B cell (primary cell): ENCODE measurements around the gene CCL13. TPM values are rescaled to one million over a fixed set of nuclear protein-coding genes. Genes with fewer than 3 reads are reported as not detected.

ENCODE experiments used
- ATAC-seq: fragments of 200-7000 bp; cut with Tn5 transposase; one replicate; pipeline ENCODE4 v1.10.0; 2021; ENCODE audit warnings: low read depth, mild to moderate bottlenecking, moderate number of reproducible peaks, moderate library complexity
- CTCF ChIA-PET: fragments of 350-600 bp; sonication (Branson Sonifier 250); formaldehyde crosslinking; loops from one replicate; lab custom pipeline; 2021; ENCODE audit warnings: antibody characterized with exemption, inconsistent platforms; lab: Charles Lee
- POLR2A ChIA-PET: fragments of 350-600 bp; sonication (Branson Sonifier 250); formaldehyde crosslinking; loops from one replicate; lab custom pipeline; 2021; ENCODE audit warnings: antibody characterized with exemption; lab: Charles Lee
- DNase-seq: peaks from one replicate; pipeline ENCODE4 v3.0.0; 2013
- H2AFZ ChIP-seq: 2 replicates; pipeline ENCODE4 v1.6.1; 2012; ENCODE audit warnings: mild to moderate bottlenecking, low read depth, low read length; ENCODE audit not compliant: insufficient read depth, poor library complexity, severe bottlenecking
- H3K27ac ChIP-seq, 2 donors: 1 replicate in 1 of 2; 2 replicates in 1 of 2; pipeline ENCODE4 v1.5.1; 2012 to 2013; ENCODE audit warnings: low read length in 2 of 2, mild to moderate bottlenecking in 2 of 2, moderate library complexity in 1 of 2
- H3K27me3 ChIP-seq, 4 experiments: fragments of 200-600 bp in 1 of 4; sonication (generic) in 1 of 4; replicated peaks in 1 of 4; 1 replicate in 2 of 4; 2 replicates in 2 of 4; pipeline versions ENCODE4 v1.6.1 to v1.7.0; 2013 to 2016; ENCODE audit warnings: low read length in 3 of 4, mild to moderate bottlenecking in 2 of 4, mixed read lengths in 1 of 4, moderate library complexity in 1 of 4; ENCODE audit not compliant: insufficient read depth in 4 of 4, control insufficient read depth in 3 of 4; ENCODE audit errors: control extremely low read depth in 1 of 4
- H3K36me3 ChIP-seq, 2 experiments: replicated peaks in 1 of 2; 1 replicate in 1 of 2; 2 replicates in 1 of 2; pipeline versions ENCODE4 v1.6.1 to v1.7.1; 2013; ENCODE audit warnings: low read length in 1 of 2; ENCODE audit not compliant: insufficient read depth in 2 of 2, control insufficient read depth in 1 of 2; ENCODE audit errors: control extremely low read depth in 1 of 2, extremely low read depth in 1 of 2
- H3K4me1 ChIP-seq, 2 donors: fragments of 200-600 bp in 1 of 2; sonication (generic) in 1 of 2; 1 replicate in 1 of 2; 2 replicates in 1 of 2; pipeline versions ENCODE4 v1.5.1 to v1.6.1; 2013 to 2017; ENCODE audit warnings: low read length in 2 of 2; ENCODE audit not compliant: control insufficient read depth in 2 of 2, insufficient read depth in 2 of 2
- H3K4me2 ChIP-seq: replicated peaks from 2 replicates; pipeline ENCODE3; 2012; ENCODE audit warnings: mild to moderate bottlenecking, low read depth, low read length; ENCODE audit not compliant: poor library complexity, severe bottlenecking
- H3K4me3 ChIP-seq, 5 experiments: fragments of 200-600 bp in 1 of 5; sonication (generic) in 1 of 5; 1 replicate in 3 of 5; 2 replicates in 2 of 5; pipeline versions ENCODE4 v1.5.1 to v1.7.0; 2011 to 2016; ENCODE audit warnings: low read length in 4 of 5, mild to moderate bottlenecking in 4 of 5, low read depth in 2 of 5, control low read depth in 1 of 5, moderate library complexity in 1 of 5; ENCODE audit not compliant: insufficient read depth in 1 of 5; ENCODE audit errors: control extremely low read depth in 1 of 5, extremely low read depth in 1 of 5
- H3K79me2 ChIP-seq: fragments of 200-600 bp; sonication (generic); one replicate; pipeline ENCODE4 v1.6.0; 2016; ENCODE audit warnings: low read length; ENCODE audit not compliant: control insufficient read depth, insufficient read depth
- H3K9ac ChIP-seq: fragments of 200-600 bp; sonication (generic); 2 replicates; pipeline ENCODE4 v1.6.1; 2017; ENCODE audit warnings: mild to moderate bottlenecking, low read length, moderate library complexity
- H3K9me3 ChIP-seq, 3 donors: one replicate each; pipeline versions ENCODE4 v1.6.1 to v1.7.1; 2013; ENCODE audit warnings: low read length in 2 of 3; ENCODE audit not compliant: control insufficient read depth in 2 of 3, insufficient read depth in 1 of 3; ENCODE audit errors: control extremely low read depth in 1 of 3
- H4K20me1 ChIP-seq: 2 replicates; pipeline ENCODE4 v1.6.0; 2012; ENCODE audit warnings: mild to moderate bottlenecking, low read length; ENCODE audit not compliant: insufficient read depth, control insufficient read depth, poor library complexity, severe bottlenecking
- H3K27ac Mint-ChIP-seq: one replicate; pipeline ENCODE4 v1.8.0; 2021; ENCODE audit warnings: mixed read lengths
- H3K27me3 Mint-ChIP-seq: one replicate; pipeline ENCODE4 v1.8.0; 2021; ENCODE audit warnings: mixed read lengths
- H3K4me1 Mint-ChIP-seq: one replicate; pipeline ENCODE4 v1.8.0; 2021; ENCODE audit warnings: mixed read lengths
- H3K4me3 Mint-ChIP-seq: one replicate; pipeline ENCODE4 v1.8.0; 2021; ENCODE audit warnings: mixed read lengths
- H3K9me3 Mint-ChIP-seq: one replicate; pipeline ENCODE4 v1.8.0; 2022; ENCODE audit warnings: mixed read lengths; ENCODE audit not compliant: insufficient read depth
- CTCF ChIP-seq: fragments of 200-600 bp; IDR thresholded peaks from one replicate; pipeline ENCODE4 v1.8.0; 2022; ENCODE audit warnings: antibody characterized with exemption, mild to moderate bottlenecking
- EZH2 ChIP-seq: IDR thresholded peaks from 2 replicates; pipeline ENCODE4 v1.6.1; 2012; ENCODE audit warnings: borderline replicate concordance, low read depth, mild to moderate bottlenecking, moderate library complexity, low read length; ENCODE audit not compliant: insufficient read depth, poor library complexity, severe bottlenecking
- WGBS: methylation state at CpG from one replicate; pipeline ENCODE4 v1.1.5; 2013; ENCODE audit warnings: missing lambda C conversion rate; ENCODE audit not compliant: insufficient coverage; 5-methylcytosine and 5-hydroxymethylcytosine counted together
- intact Hi-C: fragments of 100-400 bp; cut with micrococcal nuclease; formaldehyde crosslinking; loops from one replicate; pipeline ENCODE4 v1.10.0; 2022
- polyA plus RNA-seq: library from polyadenylated mRNA; depleted of rRNA; stranded (reverse); fragments of >200 nt; gene quantifications from 2 replicates; pipeline ENCODE4 v1.2.3, GENCODE V29; 2012
- total RNA-seq, 2 donors: library from RNA; stranded (reverse); fragments of 120-200 nt in 1 of 2; gene quantifications; 1 replicate in 1 of 2; 2 replicates in 1 of 2; pipeline versions ENCODE4 v1.2.3 to v1.2.4, GENCODE V29; 2013 to 2022

CCL13 gene
- total and polyA plus RNA-seq, 2 donors (not counting 1 experiment from before 2014, with no cell fraction given): not detected

GRCh38 chr17:34368946-34369500 lies 12.7 kb downstream of the CCL13 start:
- ATAC-seq (no peak), DNase-seq (no peak)
- Mint-ChIP-seq H3K27ac (no peak overlapping the region), H3K9me3 (no peaks in the 10 kb centered on the region), H3K4me3 (no peak overlapping the region), H3K4me1 (peaks cover 21% of the 10 kb centered on the region), H3K27me3 (peaks cover 15% of the 10 kb centered on the region)
- H3K27me3 ChIP-seq: peaks cover 0 to 6% (median 2%) of the 10 kb centered on the region in 4 experiments
- no peak overlapping the region for H3K4me3 ChIP-seq
- TF ChIP-seq CTCF: no peak
- no peak for TF ChIP-seq EZH2
- H2AFZ ChIP-seq: no peak overlapping the region
- H4K20me1 ChIP-seq: no peaks in the 10 kb centered on the region
- no peaks in the 10 kb centered on the region for H3K79me2 ChIP-seq
- H3K4me2 ChIP-seq: no peak overlapping the region
- no peak overlapping the region for H3K9ac ChIP-seq
- H3K4me1 ChIP-seq: peaks cover 10 to 14% of the 10 kb centered on the region in 2 donors
- CTCF ChIA-PET: interaction anchor here (1.7 to 1.9 kb wide), 2 partner anchors 12 to 15 kb away, joined by 5 read pairs; partner anchors contain the start of gene CCL13
- WGBS: 62% methylated on average over 3 of the region's 4 CpGs
- H3K36me3 ChIP-seq: no peaks in the 10 kb centered on the region
- no peak overlapping the region for H3K27ac ChIP-seq
- H3K9me3 ChIP-seq: no peaks in the 10 kb centered on the region
- intact Hi-C loops: no loop called here
- POLR2A ChIA-PET: no interaction called here

DNA sequence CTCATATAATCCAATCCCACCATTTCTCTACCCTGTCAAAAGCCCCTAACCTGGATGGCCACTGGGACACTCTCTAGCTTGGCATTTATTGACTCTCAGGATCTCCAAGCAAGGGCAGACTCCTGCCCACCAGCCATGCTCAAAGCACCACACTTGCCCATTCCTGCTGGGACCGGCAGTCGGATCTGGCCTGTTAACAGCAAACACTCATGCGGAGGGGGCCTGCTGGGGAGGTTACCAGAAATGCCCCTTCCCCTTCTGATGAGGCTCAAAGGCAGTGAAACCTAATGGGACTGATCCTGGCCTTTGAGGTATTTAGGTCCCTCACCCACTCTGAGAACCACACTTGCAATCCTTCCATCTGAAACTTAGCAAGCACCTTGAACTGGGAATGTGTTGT lies 13.3 kb downstream of the CCL13 start:
- 93% methylated on average over 3 of the region's 3 CpGs for WGBS
- Histone ChIP-seq H3K79me2 (no peaks in the 10 kb centered on the region), H3K4me1 (peaks cover 10 to 12% of the 10 kb centered on the region in 2 donors), H2AFZ (no peak overlapping the region), H3K9ac (no peak overlapping the region), H4K20me1 (no peaks in the 10 kb centered on the region), H3K27ac (no peak overlapping the region), H3K27me3 (peaks cover 0 to under 1% (median 0%) of the 10 kb centered on the region in 4 experiments), H3K36me3 (no peaks in the 10 kb centered on the region), H3K4me3 (no peak overlapping the region), H3K4me2 (no peak overlapping the region), H3K9me3 (no peaks in the 10 kb centered on the region)
- TF ChIP-seq CTCF: no peak
- no peak for TF ChIP-seq EZH2
- ChIA-PET CTCF (interaction anchor here (1.7 to 3.9 kb wide), 3 partner anchors 8 to 14 kb away, joined by 5 to 27 read pairs (median 5); partner anchors contain the start of gene CCL13), POLR2A (no interaction called here)
- Mint-ChIP-seq H3K4me3 (no peak overlapping the region), H3K9me3 (no peaks in the 10 kb centered on the region), H3K27ac (no peak overlapping the region), H3K4me1 (peaks cover 21% of the 10 kb centered on the region), H3K27me3 (peaks cover 15% of the 10 kb centered on the region)
- no peak for DNase-seq
- no peak for ATAC-seq
- intact Hi-C loops: no loop called here
